ENCODE results near the gene YWHAQ. TPM values are rescaled to one million over a fixed set of nuclear protein-coding genes. Genes with fewer than 3 reads are reported as not detected.

YWHAQ gene
- total and polyA plus RNA-seq, 2 of the 4 experiments (the other 2 are of a cell fraction): 196 to 255 TPM

DNA sequence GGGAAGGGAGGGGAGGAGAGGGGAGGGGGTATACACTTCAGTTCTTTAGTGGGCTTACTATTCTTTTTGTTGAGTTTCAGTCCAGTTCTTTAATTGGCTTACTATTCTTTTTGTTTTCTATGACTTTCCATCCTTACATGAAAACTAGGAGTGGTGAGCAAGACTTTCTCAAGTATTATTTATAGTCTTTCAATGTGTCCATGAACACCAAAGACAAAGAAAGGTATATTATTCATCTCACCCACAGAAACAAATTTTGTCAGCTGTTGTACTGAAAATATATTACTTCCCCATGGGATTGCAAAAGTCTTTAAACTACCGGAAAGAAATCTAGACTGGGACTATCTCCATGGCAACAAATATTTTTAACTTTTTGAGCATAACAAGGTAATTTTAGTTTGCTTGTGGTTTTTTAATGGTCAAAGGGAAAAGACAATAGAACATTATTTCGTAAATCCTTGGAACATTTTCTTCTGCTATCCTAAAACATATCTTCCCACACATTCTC, 92.7 kb downstream of the YWHAQ start:
- Histone ChIP-seq H2BK5ac (ENCODE audit: low read depth, low read length, poor library complexity, severe bottlenecking) (no peak overlapping the region), H2BK20ac (ENCODE audit: low read depth, low read length) (no peak overlapping the region), H2AK5ac (ENCODE audit: low read depth, low read length) (no peak overlapping the region), H3K4me2 (ENCODE audit: low read depth, low read length) (no peak overlapping the region), H3K4ac (ENCODE audit: low read depth, low read length) (no peak overlapping the region), H2BK15ac (ENCODE audit: low read depth, low read length) (no peak overlapping the region), H2AFZ (replicated peaks; ENCODE audit: low read length, poor library complexity) (no peak overlapping the region), H4K20me1 (ENCODE audit: insufficient read depth, low read length) (no peaks in the 10 kb centered on the region), H3K18ac (ENCODE audit: low read depth, low read length) (no peak overlapping the region), H3K9me1 (ENCODE audit: insufficient read depth, low read length) (no peaks in the 10 kb centered on the region), H4K8ac (ENCODE audit: low read depth in 2 of 2, low read length in 2 of 2) (no peak overlapping the region; a peak in 1 of 4 replicates), H3K14ac (replicated peaks; ENCODE audit: low read depth, low read length) (no peak overlapping the region), H3K36me3 (ENCODE audit: control insufficient read depth, insufficient read depth, low read length) (peaks cover 5% of the 10 kb centered on the region), H3K27me3 (ENCODE audit: control insufficient read depth, insufficient read depth, low read length) (no peaks in the 10 kb centered on the region), H4K5ac (ENCODE audit: low read depth, low read length) (no peak overlapping the region), H3K4me3 (ENCODE audit: insufficient read depth, low read depth, low read length) (no peak overlapping the region), H4K91ac (ENCODE audit: insufficient read depth, low read depth, low read length) (no peak overlapping the region), H2BK120ac (ENCODE audit: low read depth, low read length) (no peak overlapping the region), H3K4me1 (ENCODE audit: control insufficient read depth, insufficient read depth, low read length) (peaks cover 2% of the 10 kb centered on the region; the same call in 1 of the 2 replicates), H3K79me1 (ENCODE audit: low read depth in 1 of 2, low read length in 2 of 2) (peaks cover 13 to 29% of the 10 kb centered on the region in 2 experiments), H3K23ac (ENCODE audit: low read depth, low read length) (no peak overlapping the region), H3K9me3 (ENCODE audit: control insufficient read depth, insufficient read depth, low read length) (no peaks in the 10 kb centered on the region), H3K27ac (ENCODE audit: insufficient read depth, low read length) (no peak overlapping the region), H3K56ac (ENCODE audit: extremely low read depth, insufficient read depth, low read length) (no peak overlapping the region), H3K9ac (ENCODE audit: low read depth, low read length) (no peak overlapping the region), H2AK9ac (replicated peaks; ENCODE audit: low read depth, low read length, poor library complexity) (no peak overlapping the region)
- intact Hi-C loops (cut with micrococcal nuclease) (no loop called here), dilution Hi-C loops (cut with HindIII; ENCODE audit: low sequenced_read_pairs, unreplicated experiment) (no loop called here), in situ Hi-C loops (cut with MboI; ENCODE audit: low sequenced_read_pairs) (no loop called here)
- ChIA-PET POLR2A (ENCODE audit: unreplicated experiment) (no interaction called here), CTCF (interaction anchor here (1.3 kb wide), 1 partner anchor 10 kb away, joined by 3 read pairs; no protein-coding TSS in a partner anchor)
- DNase-seq (peak; percentile 60), ATAC-seq (ENCODE audit: low read depth) (no peak)
- no TSS peak for BruUV-seq (replicated peaks)
- TF ChIP-seq MXI1 (IDR thresholded peaks at IDR 0.05; ENCODE audit: borderline replicate concordance, low read depth, low read length) (no peak), CEBPB (IDR thresholded peaks at IDR 0.05; ENCODE audit: low read depth, low read length) (peak; percentile 63; the same call in 1 of the 2 replicates)
- no CpG with 5 or more reads among the region's 2 CpGs for WGBS, 2 experiments (ENCODE audit: extremely low coverage in 2 of 2, insufficient read length in 1 of 2)
